OCI-LY7 (cell line): ENCODE results near the gene PSMB5. TPM values are rescaled to one million over a fixed set of nuclear protein-coding genes. Genes with fewer than 3 reads are reported as not detected.

Experiments used
- BruUV-seq: library from RNA; stranded (reverse); fragments of 400-500 nt; replicated peaks from 2 replicates; lab custom pipeline; 2021; lab: Mats Ljungman, UMichigan
- CTCF ChIA-PET: fragments of 300-600 bp; sonication (Branson Sonifier 250); formaldehyde crosslinking; loops from one replicate; lab custom pipeline; 2022; ENCODE audit warnings: antibody characterized with exemption; ENCODE audit not compliant: unreplicated experiment; lab: Charles Lee
- POLR2A ChIA-PET: fragments of 300-600 bp; sonication (Branson Sonifier 250); formaldehyde crosslinking; loops from one replicate; lab custom pipeline; 2022; ENCODE audit warnings: antibody characterized with exemption; lab: Charles Lee
- DNase-seq: peaks from one replicate; pipeline ENCODE4 v3.0.0-alpha.2; 2015; ENCODE audit warnings: low spot score
- H2AFZ ChIP-seq: fragments of 200-600 bp; sonication (generic), shearing (Covaris generic); 2 replicates; pipeline ENCODE4 v1.6.1; 2014; ENCODE audit warnings: mild to moderate bottlenecking, antibody characterized with exemption, low read length, moderate library complexity
- H3K27ac ChIP-seq: fragments of 200-600 bp; sonication (generic); 2 replicates; pipeline ENCODE4 v1.5.1; 2014; ENCODE audit warnings: mixed run types, low read depth, mild to moderate bottlenecking, moderate library complexity, low read length, inconsistent platforms; ENCODE audit not compliant: poor library complexity, severe bottlenecking
- H3K36me3 ChIP-seq: fragments of 200-600 bp; sonication (generic); 2 replicates; pipeline ENCODE4 v1.6.1; 2014; ENCODE audit warnings: mild to moderate bottlenecking, antibody characterized with exemption, low read length, moderate library complexity, mixed read lengths; ENCODE audit not compliant: insufficient read depth
- H3K4me1 ChIP-seq: fragments of 200-600 bp; sonication (generic); 2 replicates; pipeline ENCODE4 v1.5.1; 2014; ENCODE audit warnings: mild to moderate bottlenecking, low read length; ENCODE audit not compliant: insufficient read depth, poor library complexity, severe bottlenecking
- H3K4me2 ChIP-seq: fragments of 200-600 bp; sonication (generic); 2 replicates; pipeline ENCODE4 v1.6.1; 2014; ENCODE audit warnings: mild to moderate bottlenecking, low read length
- H3K4me3 ChIP-seq: fragments of 200-600 bp; sonication (generic); 2 replicates; pipeline ENCODE4 v1.5.1; 2014; ENCODE audit warnings: mild to moderate bottlenecking, low read depth, low read length; ENCODE audit not compliant: poor library complexity, severe bottlenecking
- H3K79me2 ChIP-seq: fragments of 200-600 bp; sonication (generic); 2 replicates; pipeline ENCODE4 v1.6.1; 2016; ENCODE audit warnings: low read depth, mild to moderate bottlenecking, low read length, moderate library complexity, mixed read lengths; ENCODE audit not compliant: insufficient read depth
- H3K9me2 ChIP-seq: fragments of 200-600 bp; sonication (generic); 2 replicates; pipeline ENCODE4 v1.6.1; 2016; ENCODE audit warnings: mild to moderate bottlenecking, low read length, mixed read lengths; ENCODE audit not compliant: insufficient read depth
- H3K9me3 ChIP-seq: fragments of 200-600 bp; sonication (generic); 2 replicates; pipeline ENCODE4 v1.6.1; 2014; ENCODE audit warnings: mild to moderate bottlenecking, mixed run types, low read length, mixed read lengths
- H4K20me1 ChIP-seq: fragments of 200-600 bp; sonication (generic); 2 replicates; pipeline ENCODE4 v1.6.1; 2014; ENCODE audit warnings: mild to moderate bottlenecking, antibody characterized with exemption, low read length, moderate library complexity, mixed read lengths; ENCODE audit not compliant: insufficient read depth
- EZH2phosphoT487 ChIP-seq: fragments of 200-600 bp; sonication (generic); IDR thresholded peaks from 2 replicates; pipeline ENCODE4 v1.6.1; 2018; ENCODE audit warnings: low read depth, borderline replicate concordance, mild to moderate bottlenecking, mixed run types, antibody characterized with exemption, low read length, moderate library complexity, mixed read lengths
- intact Hi-C: fragments of 100-400 bp; cut with micrococcal nuclease; formaldehyde crosslinking; loops from one replicate; pipeline ENCODE4 v1.10.0; 2022; ENCODE audit not compliant: unreplicated experiment
- total RNA-seq, 2 experiments: library from RNA; depleted of rRNA in 1 of 2; stranded (reverse); fragments of >200 nt in 1 of 2; shearing (Covaris generic) in 1 of 2; gene quantifications; 2 replicates each; pipeline ENCODE4 v1.2.3, GENCODE V29; 2014 to 2022
- TF ChIP-seq, protein P1 (sequence below): fragments of 200-600 bp; sonication (generic); conservative IDR thresholded peaks from 2 replicates; pipeline ENCODE4 v1.5.1; 2014; ENCODE audit warnings: mild to moderate bottlenecking, antibody characterized with exemption, low read length, moderate library complexity, mixed read lengths

Gene PSMB5
- total RNA-seq, 2 experiments from 2014 or later, result 111 to 122 TPM

- H3K4me3 ChIP-seq, result peak within 1 kb of the TSS; percentile 68
- intact Hi-C loops, result loop anchor here (1.0 to 5.0 kb wide), 4 partner anchors 24 to 453 kb away; partner anchors contain the start of genes LRP10, PPP1R3E and PSMB5
- no peaks in the 10 kb centered on the region for H3K36me3 ChIP-seq
- no TSS peak for BruUV-seq
- peaks cover 44% of the 10 kb centered on the region for H3K4me1 ChIP-seq
- no peaks in the 10 kb centered on the region for H3K9me3 ChIP-seq
- peak; percentile 86 for DNase-seq
- H3K9me2 ChIP-seq, result no peaks in the 10 kb centered on the region
- H3K79me2 ChIP-seq, result peaks cover 32% of the 10 kb centered on the region; the same call in 1 of the 2 replicates
- CTCF ChIA-PET, result no interaction called here
- H3K4me2 ChIP-seq, result peak within 1 kb of the TSS; percentile 100
- TF ChIP-seq, protein P1, sequence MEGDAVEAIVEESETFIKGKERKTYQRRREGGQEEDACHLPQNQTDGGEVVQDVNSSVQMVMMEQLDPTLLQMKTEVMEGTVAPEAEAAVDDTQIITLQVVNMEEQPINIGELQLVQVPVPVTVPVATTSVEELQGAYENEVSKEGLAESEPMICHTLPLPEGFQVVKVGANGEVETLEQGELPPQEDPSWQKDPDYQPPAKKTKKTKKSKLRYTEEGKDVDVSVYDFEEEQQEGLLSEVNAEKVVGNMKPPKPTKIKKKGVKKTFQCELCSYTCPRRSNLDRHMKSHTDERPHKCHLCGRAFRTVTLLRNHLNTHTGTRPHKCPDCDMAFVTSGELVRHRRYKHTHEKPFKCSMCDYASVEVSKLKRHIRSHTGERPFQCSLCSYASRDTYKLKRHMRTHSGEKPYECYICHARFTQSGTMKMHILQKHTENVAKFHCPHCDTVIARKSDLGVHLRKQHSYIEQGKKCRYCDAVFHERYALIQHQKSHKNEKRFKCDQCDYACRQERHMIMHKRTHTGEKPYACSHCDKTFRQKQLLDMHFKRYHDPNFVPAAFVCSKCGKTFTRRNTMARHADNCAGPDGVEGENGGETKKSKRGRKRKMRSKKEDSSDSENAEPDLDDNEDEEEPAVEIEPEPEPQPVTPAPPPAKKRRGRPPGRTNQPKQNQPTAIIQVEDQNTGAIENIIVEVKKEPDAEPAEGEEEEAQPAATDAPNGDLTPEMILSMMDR, result no peak
- TF ChIP-seq EZH2phosphoT487, result no peak
- H2AFZ ChIP-seq, result peak within 1 kb of the TSS; percentile 99
- H4K20me1 ChIP-seq, result no peaks in the 10 kb centered on the region
- peak within 1 kb of the TSS; percentile 82 for H3K27ac ChIP-seq
- POLR2A ChIA-PET, result interaction anchor here (0.5 to 2.0 kb wide), 5 partner anchors 9 to 283 kb away, joined by 3 to 11 read pairs (median 3); no protein-coding TSS in a partner anchor
These were observed 24.6 kb downstream of the PSMB5 start, which contains the start of gene C14orf93 for GRCh38 chr14:23009939-23010726. Gene C14orf93 (minus strand): TSS chr14:23010143. CDS start chr14:22999023, 11,120 bp downstream.

DNA sequence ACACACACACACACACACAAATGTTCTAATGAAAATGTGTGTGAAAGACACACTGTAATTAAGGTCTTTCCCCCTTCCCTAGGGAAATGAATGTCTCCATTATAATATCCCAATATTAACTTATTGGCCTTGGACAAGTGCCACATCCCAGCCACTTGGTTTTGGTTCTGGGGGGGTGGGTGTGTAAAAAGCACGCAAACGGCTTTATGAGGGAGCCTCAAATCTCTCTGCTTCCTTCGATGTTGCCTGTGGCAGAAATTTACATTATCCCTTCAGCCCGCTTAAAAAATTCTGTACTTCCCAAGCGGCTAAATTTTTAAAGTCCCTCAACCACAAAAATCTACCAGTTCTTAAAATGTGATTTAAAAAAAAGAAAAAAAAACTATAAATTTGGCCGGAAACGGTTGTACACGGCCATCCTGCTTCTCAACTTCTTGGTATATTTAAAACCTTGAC, 25.2 kb downstream of the PSMB5 start:
- CTCF ChIA-PET, result interaction anchor here (0.8 kb wide), 1 partner anchor 48 kb away, joined by 4 read pairs; no protein-coding TSS in a partner anchor
- no peak for DNase-seq
- Histone ChIP-seq H3K36me3 (no peaks in the 10 kb centered on the region), H3K9me3 (no peaks in the 10 kb centered on the region), H2AFZ (peak overlapping the region; percentile 99), H3K4me1 (peaks cover 44% of the 10 kb centered on the region), H4K20me1 (no peaks in the 10 kb centered on the region), H3K4me2 (peak overlapping the region; percentile 100), H3K27ac (peak overlapping the region; percentile 82), H3K79me2 (peaks cover 32% of the 10 kb centered on the region; the same call in 1 of the 2 replicates), H3K9me2 (no peaks in the 10 kb centered on the region), H3K4me3 (peak overlapping the region; percentile 68)
- intact Hi-C loops, result loop anchor here (5.0 kb wide), 3 partner anchors 137 to 452 kb away; partner anchors contain the start of genes LRP10 and PPP1R3E
- TSS peak; percentile 93 for BruUV-seq
- TF ChIP-seq, protein P1, result no peak
- no peak for TF ChIP-seq EZH2phosphoT487
- POLR2A ChIA-PET, result interaction anchor here (1.2 kb wide), 1 partner anchor 14 kb away, joined by 3 read pairs; no protein-coding TSS in a partner anchor
